ENCODE measurements around the gene GRIK1.

DNA sequence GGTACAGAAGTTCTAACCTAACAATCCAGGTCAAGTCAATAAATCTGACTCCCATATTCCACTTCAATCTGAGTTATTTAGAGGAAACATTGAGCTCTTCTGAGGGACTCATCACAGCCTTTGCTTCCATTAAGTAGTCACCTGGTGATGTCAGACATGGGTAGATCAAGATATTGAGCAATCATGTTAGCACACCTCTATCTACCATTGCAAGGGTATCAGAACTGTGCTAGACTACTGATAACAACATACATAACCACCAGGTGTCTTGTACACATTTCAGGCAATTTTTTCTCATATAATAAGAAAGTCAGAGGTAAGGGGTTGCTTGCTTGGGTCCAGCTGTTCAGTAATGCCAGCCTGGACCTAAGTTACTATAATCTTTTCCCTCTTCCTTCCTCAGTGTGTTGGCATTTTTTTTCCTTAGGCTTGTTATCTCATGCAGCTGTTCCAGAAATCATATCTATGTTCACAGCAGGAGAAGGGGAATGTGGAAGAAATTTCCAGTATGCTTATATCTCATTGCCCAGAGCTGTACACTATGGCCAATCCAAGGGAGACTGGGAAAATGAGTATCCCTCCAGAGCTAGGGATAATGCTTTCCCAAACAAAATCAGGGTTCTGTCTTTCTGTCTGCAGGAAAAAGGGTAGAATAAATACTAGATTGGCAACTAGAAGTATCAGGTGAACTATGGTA lies 52.3 kb downstream of the GRIK1 start:
- TF ChIP-seq, protein P1, sequence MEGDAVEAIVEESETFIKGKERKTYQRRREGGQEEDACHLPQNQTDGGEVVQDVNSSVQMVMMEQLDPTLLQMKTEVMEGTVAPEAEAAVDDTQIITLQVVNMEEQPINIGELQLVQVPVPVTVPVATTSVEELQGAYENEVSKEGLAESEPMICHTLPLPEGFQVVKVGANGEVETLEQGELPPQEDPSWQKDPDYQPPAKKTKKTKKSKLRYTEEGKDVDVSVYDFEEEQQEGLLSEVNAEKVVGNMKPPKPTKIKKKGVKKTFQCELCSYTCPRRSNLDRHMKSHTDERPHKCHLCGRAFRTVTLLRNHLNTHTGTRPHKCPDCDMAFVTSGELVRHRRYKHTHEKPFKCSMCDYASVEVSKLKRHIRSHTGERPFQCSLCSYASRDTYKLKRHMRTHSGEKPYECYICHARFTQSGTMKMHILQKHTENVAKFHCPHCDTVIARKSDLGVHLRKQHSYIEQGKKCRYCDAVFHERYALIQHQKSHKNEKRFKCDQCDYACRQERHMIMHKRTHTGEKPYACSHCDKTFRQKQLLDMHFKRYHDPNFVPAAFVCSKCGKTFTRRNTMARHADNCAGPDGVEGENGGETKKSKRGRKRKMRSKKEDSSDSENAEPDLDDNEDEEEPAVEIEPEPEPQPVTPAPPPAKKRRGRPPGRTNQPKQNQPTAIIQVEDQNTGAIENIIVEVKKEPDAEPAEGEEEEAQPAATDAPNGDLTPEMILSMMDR (conservative IDR thresholded peaks at IDR 0.05): no peak
- no peak for TF ChIP-seq ZFX (IDR thresholded peaks at IDR 0.05)

All from C4-2B (cell line).